Liver (tissue), 3 donors: ENCODE data around the gene MMP25.

Experiments used
- CTCF ChIP-seq: fragments of 150-350 bp; IDR thresholded peaks from 2 replicates; pipeline ENCODE4 v1.5.1; 2017; ENCODE audit warnings: improper control_type of control experiment, low read depth, low read length; ENCODE audit not compliant: missing input control
- EGR1 ChIP-seq, 2 donors: IDR thresholded peaks; 2 replicates each; pipeline ENCODE4 v1.6.1; 2016 to 2018; ENCODE audit warnings: antibody characterized with exemption in 2 of 2, low read depth in 2 of 2
- RXRA ChIP-seq, 2 donors: IDR thresholded peaks; 2 replicates each; pipeline ENCODE4 v1.6.1; 2017 to 2018; ENCODE audit warnings: antibody characterized with exemption in 2 of 2, mild to moderate bottlenecking in 1 of 2
- TAF1 ChIP-seq: conservative IDR thresholded peaks from 2 replicates; pipeline ENCODE4 v1.6.1; 2016; ENCODE audit warnings: antibody characterized with exemption, mild to moderate bottlenecking
- YY1 ChIP-seq: IDR thresholded peaks from 2 replicates; pipeline ENCODE4 v1.6.1; 2016; ENCODE audit warnings: antibody characterized with exemption, mild to moderate bottlenecking
- ZBTB33 ChIP-seq: IDR thresholded peaks from 2 replicates; pipeline ENCODE4 v1.6.1; 2016; ENCODE audit warnings: antibody characterized with exemption
- donor health status: healthy.
- donor health status: healthy.

- no peak for TF ChIP-seq CTCF
- no peak for TF ChIP-seq EGR1 (IDR thresholded peaks at IDR 0.05; ENCODE audit: low read depth in 2 of 2)
- no peak for TF ChIP-seq RXRA (IDR thresholded peaks at IDR 0.05)
- no peak for TF ChIP-seq ZBTB33
- TF ChIP-seq YY1 = no peak
- TF ChIP-seq TAF1 = no peak
These were observed 38.1 kb downstream of the MMP25 start for GRCh38 chr16:3084491-3084890.
